Fibroblast of the aortic adventitia (primary cell): ENCODE measurements around the gene GADD45G. TPM values are rescaled to one million over a fixed set of nuclear protein-coding genes. Genes with fewer than 3 reads are reported as not detected.
A peak's percentile ranks its signal among the peaks of the same experiment; 100 is the strongest.

Experiments used
- DNase-seq: peaks from one replicate; pipeline ENCODE4 v3.0.0-alpha.2; 2010; ENCODE audit warnings: low read depth
- H3K4me3 ChIP-seq: 2 replicates; pipeline ENCODE4 v1.5.1; 2011; ENCODE audit warnings: low read depth, mild to moderate bottlenecking, control low read depth, low read length, moderate library complexity
- total RNA-seq: library from RNA; depleted of rRNA; stranded (reverse); fragments of >200 nt; gene quantifications from 2 replicates; pipeline ENCODE4 v1.2.3, GENCODE V29; 2012; ENCODE audit warnings: low replicate concordance
- TF ChIP-seq, protein P1 (sequence below): IDR thresholded peaks from 2 replicates; pipeline ENCODE4 v1.5.1; 2011; ENCODE audit warnings: mild to moderate bottlenecking, low read length, control low read depth, inconsistent platforms; ENCODE audit not compliant: insufficient read depth

Gene GADD45G
- total RNA-seq, 1 donor: 0.36 TPM

DNA sequence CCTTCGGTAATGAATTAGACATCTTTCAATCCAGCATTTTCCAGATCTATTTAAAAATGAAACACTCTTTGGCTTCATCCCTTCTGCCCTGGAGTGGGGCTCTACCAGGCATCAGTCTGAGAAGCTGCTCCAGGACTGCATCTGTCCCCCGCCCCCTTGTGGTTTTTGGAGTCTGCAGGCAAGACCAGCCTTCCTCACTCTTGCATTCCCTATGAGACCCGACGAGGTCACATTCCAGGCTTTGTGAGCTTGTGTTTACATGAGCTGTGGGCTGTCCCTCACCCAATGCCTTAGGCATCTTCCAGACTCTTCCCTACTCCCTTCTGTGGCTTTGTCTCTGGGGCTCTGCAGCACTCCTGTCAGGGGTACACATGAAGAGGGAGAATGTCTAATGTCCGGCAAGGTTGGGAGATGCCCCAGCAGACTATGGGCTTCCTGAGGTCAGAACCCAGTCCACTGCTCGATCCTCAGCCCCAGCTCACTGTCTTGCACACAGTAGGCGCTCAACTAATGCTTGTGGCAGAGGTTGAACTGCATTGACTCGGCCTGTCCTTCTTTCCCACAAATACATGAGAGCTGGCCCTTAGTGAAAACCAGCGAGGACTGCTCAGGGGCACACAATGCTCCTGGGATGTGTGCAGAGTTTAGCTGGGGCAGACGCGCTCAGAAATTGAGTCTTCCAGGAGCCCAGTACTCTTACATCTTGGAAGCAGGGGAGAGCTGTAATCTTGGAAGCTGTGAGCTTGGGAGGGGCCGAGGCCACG, 11.7 kb upstream of the GADD45G start:
- TF ChIP-seq, protein P1, sequence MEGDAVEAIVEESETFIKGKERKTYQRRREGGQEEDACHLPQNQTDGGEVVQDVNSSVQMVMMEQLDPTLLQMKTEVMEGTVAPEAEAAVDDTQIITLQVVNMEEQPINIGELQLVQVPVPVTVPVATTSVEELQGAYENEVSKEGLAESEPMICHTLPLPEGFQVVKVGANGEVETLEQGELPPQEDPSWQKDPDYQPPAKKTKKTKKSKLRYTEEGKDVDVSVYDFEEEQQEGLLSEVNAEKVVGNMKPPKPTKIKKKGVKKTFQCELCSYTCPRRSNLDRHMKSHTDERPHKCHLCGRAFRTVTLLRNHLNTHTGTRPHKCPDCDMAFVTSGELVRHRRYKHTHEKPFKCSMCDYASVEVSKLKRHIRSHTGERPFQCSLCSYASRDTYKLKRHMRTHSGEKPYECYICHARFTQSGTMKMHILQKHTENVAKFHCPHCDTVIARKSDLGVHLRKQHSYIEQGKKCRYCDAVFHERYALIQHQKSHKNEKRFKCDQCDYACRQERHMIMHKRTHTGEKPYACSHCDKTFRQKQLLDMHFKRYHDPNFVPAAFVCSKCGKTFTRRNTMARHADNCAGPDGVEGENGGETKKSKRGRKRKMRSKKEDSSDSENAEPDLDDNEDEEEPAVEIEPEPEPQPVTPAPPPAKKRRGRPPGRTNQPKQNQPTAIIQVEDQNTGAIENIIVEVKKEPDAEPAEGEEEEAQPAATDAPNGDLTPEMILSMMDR: no peak
- no peak overlapping the region for H3K4me3 ChIP-seq
- DNase-seq: no peak

DNA sequence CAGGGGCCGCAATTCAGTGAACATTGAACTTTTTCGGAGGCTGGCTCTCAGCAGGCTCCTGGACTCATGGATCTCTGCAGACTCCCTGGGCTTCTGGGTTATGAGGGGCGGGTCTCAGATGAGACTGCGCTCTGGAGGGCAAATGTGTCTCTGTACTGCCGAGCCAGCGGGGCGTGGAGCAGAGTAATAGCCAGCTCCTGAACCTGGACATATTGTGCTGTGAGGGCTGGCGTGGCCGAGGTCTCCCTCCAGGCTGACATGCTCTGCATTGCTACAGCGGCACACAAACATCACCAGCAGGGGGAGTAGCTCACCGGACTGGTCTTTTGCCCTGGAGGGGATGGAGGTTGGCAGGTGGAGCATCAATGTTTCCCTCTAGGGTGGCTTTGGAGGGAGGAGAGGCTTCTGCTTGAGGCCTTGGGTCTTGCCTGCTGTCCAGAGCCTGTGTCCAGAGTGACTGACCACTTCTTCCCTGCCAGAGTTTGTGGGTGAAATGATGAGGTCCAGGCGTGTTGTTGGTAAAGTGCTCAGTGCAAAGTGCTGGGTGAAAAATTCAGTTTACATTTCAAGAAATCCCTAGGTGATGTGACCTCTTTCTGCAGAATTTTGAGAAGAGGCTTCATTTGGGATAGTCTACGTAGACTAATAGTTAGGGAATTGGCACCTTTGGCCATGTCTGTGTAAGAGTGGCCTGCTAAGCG, 10.9 kb upstream of the GADD45G start:
- TF ChIP-seq, protein P1: peak; percentile 61
- H3K4me3 ChIP-seq: no peak overlapping the region
- peak; percentile 22 for DNase-seq

DNA sequence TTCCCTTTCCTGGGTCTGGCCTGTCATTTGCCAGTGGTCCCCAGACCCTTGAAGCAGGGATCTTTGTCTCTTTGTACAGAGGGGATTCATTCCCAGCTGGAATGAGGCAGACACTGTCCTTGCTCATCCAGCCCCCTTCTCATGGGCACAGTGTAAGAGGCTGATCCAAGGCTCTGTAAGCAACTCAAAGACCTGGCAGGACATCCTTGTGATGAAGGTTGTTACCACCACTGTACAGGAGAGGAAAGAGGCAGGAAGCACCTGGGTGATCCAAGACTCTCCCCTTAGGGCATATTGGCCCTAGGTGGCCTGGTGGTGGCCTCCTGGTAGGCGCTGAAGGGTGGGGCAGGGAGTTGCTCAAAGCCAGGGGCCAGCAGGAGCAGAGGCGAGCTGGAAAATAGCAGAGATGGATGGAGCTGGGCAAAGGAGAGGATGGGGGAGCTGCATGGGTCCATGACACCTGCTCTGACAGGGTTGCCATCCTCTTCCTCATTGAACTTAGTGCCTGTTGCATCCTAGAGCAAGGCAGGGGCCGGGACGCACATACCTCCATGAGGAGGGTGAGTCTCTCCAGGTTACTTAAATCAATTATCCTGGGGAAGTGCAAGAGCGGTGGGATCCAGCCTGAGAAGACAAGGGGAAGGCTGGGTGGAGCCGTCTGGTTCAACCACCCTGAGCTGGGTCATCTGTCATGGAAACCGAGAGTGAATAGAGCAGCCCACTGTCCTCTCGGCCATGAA, 9.8 kb upstream of the GADD45G start:
- TF ChIP-seq, protein P1: no peak
- H3K4me3 ChIP-seq: no peak overlapping the region
- DNase-seq: no peak

DNA sequence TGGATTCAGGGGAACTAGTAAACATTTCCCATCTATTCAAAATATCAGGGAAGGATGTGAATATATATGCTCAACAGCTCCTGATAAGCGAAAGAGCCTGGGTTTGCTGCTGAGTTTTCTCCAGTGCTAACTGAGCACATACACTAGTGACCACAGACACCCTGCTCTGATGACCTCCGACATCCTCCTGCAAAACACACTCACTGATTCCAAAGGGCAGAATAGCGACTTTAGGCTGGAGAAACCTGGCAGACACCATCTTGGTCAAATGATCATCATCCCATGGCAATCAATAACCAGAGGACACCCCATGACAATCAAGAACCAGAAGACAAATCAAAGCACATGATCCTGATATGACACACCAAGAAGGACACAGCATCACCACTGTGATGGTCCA, 9.2 kb upstream of the GADD45G start:
- DNase-seq: no peak
- H3K4me3 ChIP-seq: no peak overlapping the region
- TF ChIP-seq, protein P1: no peak

DNA sequence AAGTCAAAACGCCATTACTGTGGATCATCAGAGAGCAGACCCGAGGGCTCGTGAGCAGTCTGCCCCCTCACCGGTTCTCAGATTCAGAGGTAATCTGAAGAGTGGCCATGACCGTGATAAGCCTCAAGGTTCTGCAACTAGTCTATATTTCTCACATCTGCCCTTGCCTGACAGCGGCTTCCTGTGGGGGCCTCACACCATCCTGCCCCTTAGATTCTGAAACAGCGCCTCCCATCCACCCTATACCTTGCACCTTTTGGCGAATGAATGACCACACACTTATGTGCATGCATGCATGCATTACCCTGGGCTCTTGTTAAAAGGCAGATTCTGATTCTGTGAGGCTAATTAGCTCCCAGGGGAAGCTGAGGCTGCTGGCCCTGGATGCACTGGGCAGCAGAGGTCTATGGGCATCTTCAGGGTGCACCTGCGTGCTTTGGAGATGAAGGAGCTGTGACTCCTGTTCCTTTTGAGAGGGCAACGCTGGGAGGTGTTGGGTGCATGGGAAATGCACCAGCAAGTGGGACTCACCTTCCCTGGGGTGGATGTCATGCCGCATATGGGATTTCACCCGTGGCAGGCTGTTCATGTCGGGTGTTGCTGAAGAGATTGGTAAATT, 7.8 kb upstream of the GADD45G start:
- no peak for DNase-seq
- H3K4me3 ChIP-seq: no peak overlapping the region

More for the DNA sequence above, 7.8 kb upstream of the GADD45G start:
- TF ChIP-seq, protein P1: no peak
